HFF-Myc (cell line): Measurements from ENCODE around the gene TTLL4.

Source experiments
- DNase-seq: peaks from one replicate; pipeline ENCODE4 v3.0.0-alpha.2; 2011; ENCODE audit warnings: low read depth; ENCODE audit errors: extremely low read depth
- H3K4me3 ChIP-seq: replicated peaks from 2 replicates; pipeline ENCODE4 v1.5.1; 2011; ENCODE audit warnings: low read depth, mild to moderate bottlenecking, control low read depth, low read length
- TF ChIP-seq, protein P1 (sequence below): IDR thresholded peaks from 2 replicates; pipeline ENCODE4 v1.5.1; 2012; ENCODE audit warnings: mild to moderate bottlenecking, low read depth, low read length, control low read depth; ENCODE audit errors: missing control alignments

The TTLL4 gene

DNA sequence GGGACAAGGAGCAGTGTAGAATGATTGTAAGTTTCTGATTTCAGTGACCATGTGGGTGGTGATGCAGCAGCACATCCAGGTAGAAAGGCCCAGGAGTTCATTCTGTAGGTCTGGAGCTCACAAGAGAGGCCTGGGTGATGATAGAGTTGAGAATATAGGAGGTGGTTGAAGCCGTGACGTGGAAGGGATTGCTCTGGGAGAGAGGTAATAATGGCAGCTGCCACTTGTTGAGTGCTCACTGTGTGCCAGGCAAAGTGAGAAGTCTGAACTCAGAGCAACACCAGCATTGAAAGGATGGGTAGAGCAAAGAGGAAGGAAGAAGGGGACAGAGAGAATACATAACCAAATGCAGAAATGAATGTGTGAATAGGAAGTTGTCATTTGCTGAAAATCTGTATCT lies 3.3 kb downstream of the TTLL4 start:
- TF ChIP-seq, protein P1, sequence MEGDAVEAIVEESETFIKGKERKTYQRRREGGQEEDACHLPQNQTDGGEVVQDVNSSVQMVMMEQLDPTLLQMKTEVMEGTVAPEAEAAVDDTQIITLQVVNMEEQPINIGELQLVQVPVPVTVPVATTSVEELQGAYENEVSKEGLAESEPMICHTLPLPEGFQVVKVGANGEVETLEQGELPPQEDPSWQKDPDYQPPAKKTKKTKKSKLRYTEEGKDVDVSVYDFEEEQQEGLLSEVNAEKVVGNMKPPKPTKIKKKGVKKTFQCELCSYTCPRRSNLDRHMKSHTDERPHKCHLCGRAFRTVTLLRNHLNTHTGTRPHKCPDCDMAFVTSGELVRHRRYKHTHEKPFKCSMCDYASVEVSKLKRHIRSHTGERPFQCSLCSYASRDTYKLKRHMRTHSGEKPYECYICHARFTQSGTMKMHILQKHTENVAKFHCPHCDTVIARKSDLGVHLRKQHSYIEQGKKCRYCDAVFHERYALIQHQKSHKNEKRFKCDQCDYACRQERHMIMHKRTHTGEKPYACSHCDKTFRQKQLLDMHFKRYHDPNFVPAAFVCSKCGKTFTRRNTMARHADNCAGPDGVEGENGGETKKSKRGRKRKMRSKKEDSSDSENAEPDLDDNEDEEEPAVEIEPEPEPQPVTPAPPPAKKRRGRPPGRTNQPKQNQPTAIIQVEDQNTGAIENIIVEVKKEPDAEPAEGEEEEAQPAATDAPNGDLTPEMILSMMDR: no peak

DNA sequence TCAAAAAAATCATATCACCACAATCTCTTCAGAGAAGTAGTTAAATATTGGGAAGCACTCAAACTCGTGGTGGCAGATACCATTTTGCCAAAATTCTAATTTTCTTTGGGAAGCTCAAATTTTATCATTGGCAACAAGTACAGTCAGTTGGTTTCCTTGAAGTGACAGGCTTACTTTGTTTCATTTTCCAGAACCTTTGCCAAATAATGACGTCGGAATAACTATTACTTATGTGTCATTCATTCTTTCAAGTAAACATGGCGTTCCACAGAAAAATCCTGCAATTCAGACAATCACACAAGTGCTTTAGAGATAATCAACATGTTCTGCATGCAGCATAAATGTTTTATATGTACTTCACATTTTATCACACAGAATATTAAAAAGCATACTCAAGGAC lies 5.4 kb downstream of the TTLL4 start:
- TF ChIP-seq, protein P1: no peak
- DNase-seq: no peak

More for the DNA sequence above, 3.3 kb downstream of the TTLL4 start:
- DNase-seq: no peak
- H3K4me3 ChIP-seq: no peak overlapping the region

DNA sequence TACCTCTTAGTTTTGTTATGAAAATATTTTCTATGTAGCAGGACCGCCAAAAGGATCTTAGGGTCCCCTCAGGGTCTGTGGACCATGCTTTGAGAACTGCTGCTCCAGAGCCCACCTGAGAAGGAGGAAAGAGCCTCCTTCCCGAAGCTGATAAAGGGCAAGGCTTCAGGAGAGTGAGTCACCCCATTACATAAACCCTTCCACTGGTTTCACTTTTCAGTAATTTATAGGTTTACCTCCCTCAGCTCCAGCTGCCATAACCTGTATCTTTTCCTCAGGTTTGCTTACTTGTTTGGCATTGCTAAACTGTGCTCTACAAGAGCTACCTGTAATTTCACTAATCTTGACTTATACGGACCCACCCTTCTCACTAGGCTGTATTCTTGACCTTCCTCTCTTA lies 6.6 kb downstream of the TTLL4 start:
- TF ChIP-seq, protein P1: no peak
- no peak overlapping the region for H3K4me3 ChIP-seq
- no peak for DNase-seq

More for the DNA sequence above, 5.4 kb downstream of the TTLL4 start:
- H3K4me3 ChIP-seq: no peak overlapping the region

DNA sequence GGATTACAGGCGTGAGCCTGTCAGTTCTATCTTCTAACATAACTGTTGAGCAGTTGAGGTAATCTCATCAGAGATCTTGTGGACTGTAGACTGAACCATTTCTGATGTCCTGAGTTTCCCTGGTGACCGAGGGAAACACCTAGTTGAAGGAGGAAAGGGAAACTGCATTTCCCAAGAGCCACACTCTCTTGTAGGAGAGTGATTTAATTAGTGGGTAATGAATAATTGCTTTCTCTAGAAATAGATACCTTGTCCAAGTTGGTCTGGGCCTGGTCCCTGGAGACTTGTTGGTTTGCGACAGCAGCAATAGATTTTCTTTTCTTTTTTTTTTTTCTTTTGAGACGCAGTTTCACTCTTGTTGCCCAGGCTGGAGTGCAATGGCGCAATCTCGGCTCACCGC lies 7.4 kb downstream of the TTLL4 start:
- TF ChIP-seq, protein P1: no peak
- no peak overlapping the region for H3K4me3 ChIP-seq
- no peak for DNase-seq

DNA sequence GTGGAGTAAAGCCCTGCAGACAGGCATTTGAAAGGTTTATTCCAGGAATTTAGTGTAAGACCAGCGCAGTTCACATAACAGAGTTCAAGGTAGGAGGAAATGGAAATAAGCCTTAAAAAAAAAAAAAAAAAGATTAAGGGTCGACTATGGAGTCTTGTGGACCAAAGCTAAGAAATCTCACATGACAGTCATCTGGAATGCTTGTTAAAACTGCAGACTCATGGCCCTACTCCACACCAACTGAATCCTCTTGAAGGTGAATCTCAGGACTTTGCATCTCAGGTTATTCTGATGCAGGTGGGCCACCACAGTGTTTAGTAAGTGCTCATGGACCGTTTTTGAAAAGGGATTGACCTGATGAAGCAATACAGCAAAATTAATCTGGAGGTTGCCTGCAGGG lies 8.8 kb downstream of the TTLL4 start:
- DNase-seq: no peak
- no peak overlapping the region for H3K4me3 ChIP-seq
- TF ChIP-seq, protein P1: no peak

DNA sequence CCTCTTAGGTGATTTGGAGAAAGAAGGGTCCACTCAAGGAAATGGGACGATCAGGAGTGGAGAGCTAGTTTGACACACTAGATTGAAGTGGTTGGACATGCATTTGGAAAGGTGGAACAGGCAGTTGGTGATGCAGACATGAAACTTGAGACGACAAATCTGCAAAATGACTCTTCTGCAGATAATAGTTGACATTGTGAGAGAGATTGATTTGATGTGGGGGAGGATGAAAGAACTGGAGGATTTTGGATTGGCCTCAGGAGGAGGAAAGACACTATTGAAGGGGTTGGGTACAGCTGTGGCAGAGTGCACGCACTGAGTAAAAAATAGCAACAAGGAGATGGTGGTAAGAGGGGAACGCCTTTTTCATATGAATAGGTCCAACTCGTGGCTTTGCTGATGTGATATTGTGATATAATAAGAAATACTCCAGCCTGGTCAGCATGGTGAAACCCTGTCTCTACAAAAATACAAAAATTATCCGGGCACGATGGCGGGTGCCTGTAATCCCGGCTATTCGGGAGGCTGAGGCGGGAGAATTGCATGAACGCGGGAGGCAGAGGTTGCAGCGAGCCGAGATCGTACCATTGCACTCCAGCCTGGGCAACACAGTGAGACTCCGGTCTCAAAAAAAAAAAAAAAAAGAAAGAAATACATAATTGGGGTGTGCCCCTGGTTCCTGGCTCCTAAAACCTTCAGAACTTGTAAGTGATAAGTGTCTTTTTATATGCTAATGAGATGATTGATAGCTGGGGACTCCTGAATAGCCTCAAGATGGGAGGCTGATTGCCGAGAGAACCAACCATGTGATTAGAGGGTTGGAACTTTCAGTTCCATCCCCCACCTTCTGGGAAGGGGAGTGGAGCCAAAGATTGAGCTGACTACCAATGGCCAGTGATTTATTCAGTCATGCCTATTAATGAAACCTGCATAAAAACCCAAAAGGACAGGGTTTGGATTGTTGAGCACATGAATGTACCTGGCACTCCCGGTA lies 9.7 kb downstream of the TTLL4 start:
- DNase-seq: no peak
- TF ChIP-seq, protein P1: no peak
- H3K4me3 ChIP-seq: no peak overlapping the region

DNA sequence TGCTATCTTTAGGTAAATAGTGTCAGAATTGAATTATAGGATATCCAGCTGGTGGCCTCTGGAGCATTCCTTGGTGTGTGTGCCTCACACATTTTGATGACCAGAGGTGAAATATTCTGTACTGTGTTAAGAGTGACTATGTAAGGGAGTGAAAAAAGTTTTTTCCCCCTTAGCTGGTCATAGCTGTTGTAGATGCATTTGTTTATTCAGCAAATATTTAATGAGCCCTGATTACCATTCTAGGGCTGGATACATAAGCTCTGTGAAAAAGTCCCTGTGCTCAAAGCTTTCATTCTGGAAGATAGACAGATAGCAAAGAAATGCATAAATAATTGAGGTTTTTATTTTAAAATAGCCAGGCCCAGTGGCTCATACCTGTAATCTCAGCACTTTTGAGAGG lies 10.9 kb downstream of the TTLL4 start:
- TF ChIP-seq, protein P1: no peak
- H3K4me3 ChIP-seq: no peak overlapping the region
- DNase-seq: no peak
